Transverse colon (tissue), 3 donors: Measurements from ENCODE around the gene MYZAP.

ENCODE experiments used
- EP300 ChIP-seq: sonication (generic); formaldehyde crosslinking; IDR thresholded peaks from one replicate; pipeline ENCODE4 v1.6.1; 2017; ENCODE audit warnings: antibody characterized with exemption, low read depth
- POLR2A ChIP-seq: fragments of 450-650 bp; IDR thresholded peaks from one replicate; pipeline ENCODE4 v1.6.1; 2016; ENCODE audit warnings: antibody characterized with exemption, mild to moderate bottlenecking, moderate library complexity
- TF ChIP-seq, protein P1 (sequence below), 5 experiments: fragments of 200-600 bp in 3 of 5; fragments of 450-650 bp in 2 of 5; sonication (generic) in 3 of 5; IDR thresholded peaks; 1 replicate in 2 of 5; 2 replicates in 3 of 5; pipeline ENCODE4 v1.5.1; 2016 to 2017; ENCODE audit warnings: antibody characterized with exemption in 5 of 5, inconsistent platforms in 3 of 5, mild to moderate bottlenecking in 2 of 5, moderate library complexity in 1 of 5

DNA sequence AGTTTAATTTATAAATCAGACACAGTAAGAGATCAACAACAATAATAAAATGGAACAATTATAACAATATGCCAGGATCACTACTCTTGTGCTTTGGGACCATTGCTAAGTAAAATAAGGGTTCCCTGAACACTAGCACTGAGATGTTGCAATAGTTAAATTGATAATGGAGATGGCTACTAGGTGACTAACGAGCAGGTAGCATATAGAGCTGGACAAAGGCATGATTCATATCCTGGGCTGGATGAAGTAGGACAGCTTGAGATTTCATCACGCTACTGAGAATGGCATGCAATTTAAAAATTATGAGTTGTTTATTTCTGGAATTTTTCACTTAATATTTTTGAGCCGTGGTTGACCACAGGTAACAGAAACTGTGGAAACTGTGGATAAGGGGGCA, 20.7 kb upstream of the MYZAP start:
- TF ChIP-seq EP300 (no peak), POLR2A (no peak)
- TF ChIP-seq, protein P1, sequence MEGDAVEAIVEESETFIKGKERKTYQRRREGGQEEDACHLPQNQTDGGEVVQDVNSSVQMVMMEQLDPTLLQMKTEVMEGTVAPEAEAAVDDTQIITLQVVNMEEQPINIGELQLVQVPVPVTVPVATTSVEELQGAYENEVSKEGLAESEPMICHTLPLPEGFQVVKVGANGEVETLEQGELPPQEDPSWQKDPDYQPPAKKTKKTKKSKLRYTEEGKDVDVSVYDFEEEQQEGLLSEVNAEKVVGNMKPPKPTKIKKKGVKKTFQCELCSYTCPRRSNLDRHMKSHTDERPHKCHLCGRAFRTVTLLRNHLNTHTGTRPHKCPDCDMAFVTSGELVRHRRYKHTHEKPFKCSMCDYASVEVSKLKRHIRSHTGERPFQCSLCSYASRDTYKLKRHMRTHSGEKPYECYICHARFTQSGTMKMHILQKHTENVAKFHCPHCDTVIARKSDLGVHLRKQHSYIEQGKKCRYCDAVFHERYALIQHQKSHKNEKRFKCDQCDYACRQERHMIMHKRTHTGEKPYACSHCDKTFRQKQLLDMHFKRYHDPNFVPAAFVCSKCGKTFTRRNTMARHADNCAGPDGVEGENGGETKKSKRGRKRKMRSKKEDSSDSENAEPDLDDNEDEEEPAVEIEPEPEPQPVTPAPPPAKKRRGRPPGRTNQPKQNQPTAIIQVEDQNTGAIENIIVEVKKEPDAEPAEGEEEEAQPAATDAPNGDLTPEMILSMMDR (IDR thresholded peaks at IDR 0.05): no peak
